Astrocyte of the cerebellum (primary cell): Measurements from ENCODE around the gene TNNI2.

ENCODE experiments used
- DNase-seq: peaks from one replicate; pipeline ENCODE4 v3.0.0-alpha.2; 2011; ENCODE audit warnings: low read depth
- H3K4me3 ChIP-seq: 2 replicates; pipeline ENCODE4 v1.5.1; 2011; ENCODE audit warnings: mild to moderate bottlenecking, low read depth, low read length, moderate library complexity
- in situ Hi-C: cut with HindIII; loops from 2 replicates; pipeline ENCODE4 v1.10.0; 2017; ENCODE audit warnings: low sequenced_read_pairs
- TF ChIP-seq, protein P1 (sequence below): IDR thresholded peaks from 2 replicates; pipeline ENCODE4 v1.5.1; 2012; ENCODE audit warnings: low read length, low read depth, moderate library complexity, mild to moderate bottlenecking; ENCODE audit errors: missing control alignments

TNNI2 gene

DNA sequence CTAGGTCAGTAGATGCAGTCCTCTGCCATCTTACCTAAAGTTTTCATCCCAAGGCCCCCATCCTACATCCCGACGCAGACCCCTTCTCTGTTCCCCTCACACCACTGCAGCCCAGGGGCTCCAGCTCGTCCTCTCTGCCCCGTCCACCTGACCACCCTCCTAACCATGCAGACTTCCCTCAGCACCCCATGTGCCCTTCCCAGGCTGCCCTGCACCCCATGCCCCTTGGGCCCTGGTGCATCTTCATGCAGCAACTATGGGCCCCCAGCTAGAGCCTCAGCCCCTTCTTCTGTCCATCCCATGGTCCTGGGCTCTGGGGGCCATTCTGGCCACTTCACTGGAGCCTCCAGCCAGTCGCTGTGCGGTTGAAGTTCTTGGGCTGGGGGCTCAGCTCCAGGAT is 50.0 kb downstream of the TNNI2 start:
- no peak for DNase-seq
- H3K4me3 ChIP-seq: no peak overlapping the region
- in situ Hi-C loops: no loop called here
- TF ChIP-seq, protein P1, sequence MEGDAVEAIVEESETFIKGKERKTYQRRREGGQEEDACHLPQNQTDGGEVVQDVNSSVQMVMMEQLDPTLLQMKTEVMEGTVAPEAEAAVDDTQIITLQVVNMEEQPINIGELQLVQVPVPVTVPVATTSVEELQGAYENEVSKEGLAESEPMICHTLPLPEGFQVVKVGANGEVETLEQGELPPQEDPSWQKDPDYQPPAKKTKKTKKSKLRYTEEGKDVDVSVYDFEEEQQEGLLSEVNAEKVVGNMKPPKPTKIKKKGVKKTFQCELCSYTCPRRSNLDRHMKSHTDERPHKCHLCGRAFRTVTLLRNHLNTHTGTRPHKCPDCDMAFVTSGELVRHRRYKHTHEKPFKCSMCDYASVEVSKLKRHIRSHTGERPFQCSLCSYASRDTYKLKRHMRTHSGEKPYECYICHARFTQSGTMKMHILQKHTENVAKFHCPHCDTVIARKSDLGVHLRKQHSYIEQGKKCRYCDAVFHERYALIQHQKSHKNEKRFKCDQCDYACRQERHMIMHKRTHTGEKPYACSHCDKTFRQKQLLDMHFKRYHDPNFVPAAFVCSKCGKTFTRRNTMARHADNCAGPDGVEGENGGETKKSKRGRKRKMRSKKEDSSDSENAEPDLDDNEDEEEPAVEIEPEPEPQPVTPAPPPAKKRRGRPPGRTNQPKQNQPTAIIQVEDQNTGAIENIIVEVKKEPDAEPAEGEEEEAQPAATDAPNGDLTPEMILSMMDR: no peak

DNA sequence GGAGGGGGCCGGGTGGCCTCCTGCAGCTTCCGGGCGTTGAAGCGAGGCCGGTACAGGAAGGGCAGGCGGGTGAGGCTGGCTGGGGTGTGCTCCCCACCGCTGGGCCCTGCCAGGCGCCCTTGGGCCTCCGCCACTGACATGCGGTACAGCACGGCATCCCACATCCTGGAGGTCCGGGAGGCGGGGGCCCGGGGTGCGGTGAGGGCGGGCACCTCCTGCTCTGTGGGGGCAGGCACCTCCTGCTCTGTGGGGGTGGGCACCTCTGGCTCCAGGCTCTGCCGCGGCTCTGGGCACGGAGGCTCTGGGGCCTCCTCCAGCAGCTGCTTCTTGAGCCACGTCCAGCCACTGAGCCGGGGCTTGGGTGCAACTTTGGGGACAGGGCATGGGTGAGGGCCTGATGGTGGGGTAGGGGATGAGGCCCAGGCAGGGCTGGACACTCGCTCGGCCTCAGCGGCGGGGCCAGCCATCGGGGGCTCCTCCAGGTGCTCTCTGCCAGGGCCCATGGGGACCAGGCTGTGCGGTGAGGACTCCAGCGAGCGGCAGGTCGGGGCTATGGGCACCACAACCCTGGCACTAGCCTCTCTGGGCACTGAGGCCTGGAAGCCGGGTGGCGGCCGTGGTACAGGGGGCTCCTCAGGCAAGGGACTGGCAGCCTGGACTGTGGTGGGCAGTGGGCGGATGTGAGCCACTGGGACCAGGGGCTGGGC is 50.6 kb downstream of the TNNI2 start:
- in situ Hi-C loops: no loop called here
- TF ChIP-seq, protein P1: no peak
- H3K4me3 ChIP-seq: no peak overlapping the region
- DNase-seq: no peak

DNA sequence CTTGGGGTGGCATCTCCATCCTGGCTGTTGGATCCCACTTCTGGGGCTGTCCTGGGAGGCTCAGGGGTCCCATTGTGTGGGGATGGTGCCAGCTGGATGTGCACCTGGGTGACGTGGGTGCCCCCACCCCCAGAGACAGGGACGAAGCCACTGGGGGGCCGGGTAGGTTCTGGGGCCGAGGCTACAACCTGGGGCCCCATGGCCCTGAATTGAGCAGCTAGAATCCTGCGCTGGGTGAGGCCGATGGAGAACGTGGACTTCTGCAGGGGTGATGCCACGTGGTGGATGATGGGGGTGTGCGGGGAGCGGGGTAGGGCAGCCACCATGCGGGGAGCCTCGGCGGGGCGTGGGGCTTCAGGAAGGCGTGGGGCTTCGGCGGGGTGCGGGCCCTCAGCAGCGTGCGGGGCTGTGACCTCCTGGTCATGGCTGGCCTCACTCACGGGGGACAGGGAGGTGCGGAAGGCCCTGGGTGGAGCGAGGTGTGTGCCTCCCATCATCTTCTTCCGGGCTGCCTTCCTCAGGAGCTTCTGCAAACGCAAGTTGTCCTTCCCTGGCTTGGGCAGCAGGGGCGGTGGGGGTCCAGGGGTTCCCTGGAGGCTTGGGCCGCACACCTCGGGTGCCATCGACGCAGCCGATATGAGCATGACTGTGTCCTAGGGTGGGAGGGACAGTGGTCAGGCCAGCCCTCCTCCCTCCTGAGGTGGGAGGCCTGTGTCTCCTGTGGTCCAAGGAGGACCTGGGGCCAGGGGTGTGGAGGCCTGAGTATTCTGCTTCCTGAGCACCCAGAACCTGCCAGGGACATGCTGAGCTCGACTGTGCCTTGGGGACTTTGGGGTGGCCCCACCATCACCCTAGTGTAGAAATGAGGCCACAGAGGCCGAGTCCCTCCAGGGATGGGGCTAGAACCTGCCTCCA is 51.4 kb downstream of the TNNI2 start:
- in situ Hi-C loops: loop anchor here (10.0 kb wide), 1 partner anchor 205 kb away; no protein-coding TSS in a partner anchor
- no peak overlapping the region for H3K4me3 ChIP-seq
- TF ChIP-seq, protein P1: no peak
- no peak for DNase-seq
